Head of caudate nucleus (tissue), 42 donors: ENCODE measurements around the gene RTN1.
A peak's percentile ranks its signal among the peaks of the same experiment; 100 is the strongest.
"Not testable (repeated sequence)": the region's sequence is repeated elsewhere in the genome, so short reads cannot be mapped to it uniquely, and the experiment has no call there.

Experiments used
- DNase-seq, 42 donors: peaks; one replicate each; pipeline versions ENCODE4 v3.0.0 to v3.0.0-alpha.2; 2020 to 2021; ENCODE audit warnings: mixed read lengths in 7 of 42
- intact Hi-C: fragments of 100-400 bp; cut with DNase I; formaldehyde crosslinking; loops from one replicate; pipeline ENCODE4 v1.15.0; 2022

The RTN1 gene

DNA sequence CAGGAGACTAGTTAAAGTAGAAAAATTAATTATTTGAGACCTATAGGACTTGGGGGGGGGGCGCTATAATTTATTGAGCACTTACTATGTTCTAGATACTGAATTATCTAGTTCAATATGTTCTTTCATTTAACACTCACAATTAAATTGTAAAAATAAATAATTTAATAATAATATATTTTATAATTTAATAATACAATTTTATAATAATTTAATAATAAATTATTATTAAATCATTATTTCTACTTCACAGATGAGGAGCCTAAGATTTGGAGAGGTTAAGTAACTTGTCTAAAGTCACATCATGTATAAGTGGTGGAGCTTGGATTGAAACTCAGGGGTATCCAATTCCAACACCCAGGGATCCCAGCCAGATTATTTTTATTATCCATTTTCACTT is 195.2 kb downstream of the RTN1 start:
- intact Hi-C loops: no loop called here
- DNase-seq: no peak

DNA sequence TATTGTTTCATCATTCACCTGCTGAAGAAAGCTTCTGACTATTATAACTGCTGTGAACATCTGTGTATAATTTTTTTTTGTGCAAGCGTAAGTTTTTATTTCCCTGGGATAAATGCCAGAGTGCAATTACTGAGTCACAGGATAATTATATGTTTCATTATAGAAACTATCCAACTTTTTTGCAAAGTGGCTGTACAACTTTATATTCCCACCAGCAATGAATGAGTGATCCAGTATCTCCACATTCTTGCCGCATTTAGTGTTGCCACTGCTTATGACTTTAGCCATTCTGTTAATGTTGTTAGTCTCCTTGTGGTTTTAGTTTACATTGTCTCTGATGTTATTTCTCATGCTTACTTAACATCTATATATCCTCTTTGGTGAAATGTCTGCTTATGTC is 205.8 kb downstream of the RTN1 start:
- intact Hi-C loops: no loop called here
- DNase-seq: no peak

GRCh38 chr14:59657769-59658168 is 212.8 kb downstream of the RTN1 start:
- DNase-seq: no peak
- intact Hi-C loops: no loop called here

GRCh38 chr14:59656473-59656872 is 214.1 kb downstream of the RTN1 start:
- intact Hi-C loops: no loop called here
- DNase-seq: no peak

- intact Hi-C loops, DNase-seq: not testable (repeated sequence)
Observed at GRCh38 chr14:59654131-59654530, 216.4 kb downstream of the RTN1 start.

DNA sequence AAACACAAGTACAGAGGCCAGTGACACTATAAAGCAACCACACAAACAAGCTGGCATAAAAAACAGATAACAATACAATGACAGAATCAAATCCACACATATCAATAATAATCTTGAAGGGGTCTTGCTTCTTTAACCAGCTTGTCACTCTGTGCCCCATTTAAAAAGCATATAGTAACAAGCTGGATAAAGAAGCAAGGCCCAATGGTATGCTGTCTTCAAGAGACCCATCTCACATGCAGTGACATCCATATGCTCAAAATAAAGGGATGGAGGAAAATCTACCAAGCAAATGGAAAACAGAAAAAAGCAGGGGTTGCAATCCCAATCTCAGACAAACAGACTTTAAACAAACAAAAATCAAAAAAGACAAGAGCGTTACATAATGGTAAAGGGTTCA is 223.7 kb downstream of the RTN1 start:
- DNase-seq, intact Hi-C loops: not testable (repeated sequence)

- intact Hi-C loops: no loop called here
- DNase-seq: no peak
Observed at GRCh38 chr14:59638885-59639284, 231.7 kb downstream of the RTN1 start.

DNA sequence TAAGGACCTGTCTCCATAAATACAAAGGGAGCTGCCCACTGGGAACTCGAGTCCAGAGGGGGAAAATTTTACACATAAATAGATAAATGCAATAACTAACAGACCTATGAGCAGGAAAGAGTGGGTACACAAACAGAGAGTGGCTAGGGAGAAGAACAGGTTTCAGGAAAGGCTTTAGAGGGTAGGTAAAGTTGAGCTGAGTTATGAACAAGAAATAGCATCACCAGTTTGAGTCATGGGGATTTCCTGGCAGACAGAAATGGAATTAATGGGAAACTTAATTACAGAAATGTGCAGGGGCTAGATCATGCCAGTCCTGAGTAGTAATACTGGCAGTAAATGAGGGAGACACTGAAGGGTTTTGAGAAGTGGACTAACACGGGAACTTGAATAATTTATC is 236.0 kb downstream of the RTN1 start:
- no peak for DNase-seq
- intact Hi-C loops: no loop called here

- no peak for DNase-seq
- intact Hi-C loops: no loop called here
Observed at GRCh38 chr14:59633486-59633885, 237.1 kb downstream of the RTN1 start.

GRCh38 chr14:59632381-59632780 is 238.2 kb downstream of the RTN1 start:
- DNase-seq: peak in 15 of 42 donors; percentile 11 to 56 (median 28)
- intact Hi-C loops: no loop called here

- intact Hi-C loops: no loop called here
- no peak for DNase-seq
Observed at GRCh38 chr14:59631237-59631636, 239.3 kb downstream of the RTN1 start.

DNA sequence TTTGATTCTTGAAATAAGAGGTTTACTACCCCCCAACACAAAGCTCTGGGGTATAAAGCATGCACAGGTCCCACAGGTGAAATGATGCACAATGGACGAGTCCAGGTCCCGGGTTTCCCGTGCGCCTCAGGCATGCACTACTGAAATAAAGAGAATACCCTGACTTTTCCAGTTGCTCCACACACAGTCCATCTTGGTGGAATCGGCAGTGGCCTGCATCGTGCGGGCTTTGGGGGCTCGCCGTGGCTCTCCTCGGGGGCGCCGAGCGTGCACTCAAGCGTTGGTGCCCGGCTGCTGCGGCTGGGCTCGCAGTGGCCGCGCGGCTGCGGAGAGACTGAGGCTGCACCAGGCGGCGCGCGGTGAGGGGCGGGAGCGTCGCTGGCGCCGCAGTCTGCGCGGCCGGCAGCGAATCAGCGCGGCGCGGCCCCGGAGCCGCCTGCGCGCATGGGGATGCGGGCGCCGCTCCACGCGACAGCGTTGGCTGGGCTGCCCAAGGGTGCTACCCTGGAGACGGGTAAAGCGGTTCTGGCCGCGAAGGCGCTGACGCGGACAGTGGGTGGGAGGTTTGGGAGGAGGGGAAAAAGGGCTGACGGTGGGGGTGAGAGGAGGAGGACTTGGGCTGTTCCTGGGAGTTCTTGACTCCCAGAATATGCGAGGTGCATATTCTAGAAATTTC is 240.2 kb downstream of the RTN1 start:
- intact Hi-C loops: no loop called here
- DNase-seq: peak in 41 of 42 donors; percentile 9 to 76 (median 53)

- intact Hi-C loops: no loop called here
- peak in 2 of 42 donors; percentile 18 to 23 for DNase-seq
Observed at GRCh38 chr14:59629444-59630287, 240.9 kb downstream of the RTN1 start.

GRCh38 chr14:59627011-59627520 is 243.5 kb downstream of the RTN1 start:
- intact Hi-C loops: no loop called here
- no peak for DNase-seq

DNA sequence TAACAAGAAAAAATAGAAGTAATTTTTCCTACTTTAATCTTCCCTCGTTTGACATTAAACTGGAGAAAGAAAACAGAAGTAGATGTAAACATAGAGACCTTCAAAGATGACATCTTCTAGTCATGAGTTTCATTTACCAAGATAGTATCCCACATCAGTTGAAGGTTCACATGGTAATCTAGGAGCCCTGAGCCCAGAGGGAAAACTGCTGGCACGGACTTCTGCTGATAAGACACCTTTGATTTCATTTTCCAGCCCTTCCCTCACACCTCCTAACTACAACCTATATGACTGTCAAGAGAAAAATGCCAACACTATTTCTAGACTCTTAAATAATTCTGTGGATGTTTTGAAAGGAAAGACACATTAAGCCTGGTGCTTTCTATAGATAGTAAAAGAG is 247.9 kb downstream of the RTN1 start:
- no peak for DNase-seq
- intact Hi-C loops: no loop called here

GRCh38 chr14:59619061-59619460 is 251.5 kb downstream of the RTN1 start:
- DNase-seq: no peak
- intact Hi-C loops: no loop called here

- DNase-seq: no peak
- intact Hi-C loops: no loop called here
Observed at GRCh38 chr14:59601056-59601455, 269.5 kb downstream of the RTN1 start.

- no peak for DNase-seq
- intact Hi-C loops: no loop called here
Observed at GRCh38 chr14:59600211-59600945, 270.2 kb downstream of the RTN1 start.

DNA sequence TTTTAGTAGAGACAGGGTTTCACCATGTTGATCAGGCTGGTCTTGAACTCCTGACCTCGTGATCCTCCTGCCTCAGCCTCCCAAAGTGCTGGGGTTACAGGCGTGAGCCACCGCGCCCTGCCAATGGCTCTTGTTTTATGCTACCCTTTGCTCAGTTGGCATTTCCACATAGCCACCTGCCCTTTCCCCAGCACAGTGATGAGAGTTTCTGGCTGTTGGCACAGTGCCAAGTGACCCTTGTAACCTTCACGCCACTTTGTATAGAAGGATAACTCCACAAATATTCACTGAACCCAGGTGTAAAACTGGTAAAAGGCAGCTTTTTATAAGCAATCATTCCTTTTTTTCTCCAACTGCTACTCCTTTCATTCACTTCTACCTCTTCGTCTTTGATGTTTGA is 275.5 kb downstream of the RTN1 start:
- DNase-seq: no peak
- intact Hi-C loops: no loop called here
